Spleen (tissue), 11 donors: ENCODE measurements around the gene GPRC5C. TPM values are rescaled to one million over a fixed set of nuclear protein-coding genes. Genes with fewer than 3 reads are reported as not detected.

Experiments
- DNase-seq: peaks from one replicate; pipeline ENCODE4 v3.0.0-alpha.2; 2020
- H3K27ac ChIP-seq, 8 donors: fragments of 200-600 bp; sonication (generic) in 7 of 8; 1 replicate in 4 of 8; 2 replicates in 4 of 8; pipeline versions ENCODE4 v1.5.0 to v1.8.0; 2016 to 2021; ENCODE audit warnings: inconsistent platforms in 4 of 8, mild to moderate bottlenecking in 4 of 8, moderate library complexity in 1 of 8
- H3K27me3 ChIP-seq, 7 donors: fragments of 200-600 bp; sonication (generic) in 6 of 7; replicated peaks in 1 of 7; 1 replicate in 4 of 7; 2 replicates in 3 of 7; pipeline versions ENCODE4 v1.5.0 to v1.8.0; 2016 to 2021; ENCODE audit warnings: inconsistent platforms in 3 of 7, mild to moderate bottlenecking in 1 of 7
- H3K36me3 ChIP-seq, 6 donors: fragments of 200-600 bp; sonication (generic) in 5 of 6; 1 replicate in 4 of 6; 2 replicates in 2 of 6; pipeline versions ENCODE4 v1.5.0 to v1.8.0; 2016 to 2021; ENCODE audit warnings: inconsistent platforms in 2 of 6
- H3K4me1 ChIP-seq, 6 donors: fragments of 200-600 bp; sonication (generic) in 5 of 6; 1 replicate in 3 of 6; 2 replicates in 3 of 6; pipeline versions ENCODE4 v1.5.0 to v1.8.0; 2016 to 2021; ENCODE audit warnings: inconsistent platforms in 3 of 6
- H3K4me3 ChIP-seq, 8 donors: fragments of 200-600 bp; sonication (generic) in 7 of 8; 1 replicate in 4 of 8; 2 replicates in 4 of 8; pipeline versions ENCODE4 v1.5.0 to v1.8.0; 2016 to 2021; ENCODE audit warnings: inconsistent platforms in 4 of 8, mild to moderate bottlenecking in 4 of 8, moderate library complexity in 2 of 8
- H3K9me3 ChIP-seq, 8 donors: fragments of 200-600 bp; sonication (generic) in 7 of 8; 1 replicate in 4 of 8; 2 replicates in 4 of 8; pipeline versions ENCODE4 v1.5.0 to v1.8.0; 2016 to 2021; ENCODE audit warnings: inconsistent platforms in 4 of 8
- CTCF ChIP-seq, 11 experiments: fragments of 200-600 bp in 7 of 11; fragments of 450-650 bp in 4 of 11; sonication (generic) in 4 of 11; IDR thresholded peaks in 8 of 11; conservative IDR thresholded peaks in 3 of 11; 1 replicate in 7 of 11; 2 replicates in 4 of 11; pipeline versions ENCODE4 v1.4.0 to v1.8.0; 2016 to 2021; ENCODE audit warnings: antibody characterized with exemption in 11 of 11, inconsistent platforms in 4 of 11, mild to moderate bottlenecking in 1 of 11
- POLR2A ChIP-seq, 3 donors: fragments of 450-650 bp; IDR thresholded peaks; one replicate each; pipeline ENCODE4 v1.5.1; 2017; ENCODE audit warnings: antibody characterized with exemption in 3 of 3, mild to moderate bottlenecking in 1 of 3
- POLR2AphosphoS5 ChIP-seq, 3 donors: sonication (generic); formaldehyde crosslinking; IDR thresholded peaks; one replicate each; pipeline ENCODE4 v1.5.1; 2017; ENCODE audit warnings: antibody characterized with exemption in 3 of 3
- WGBS, 5 donors: extraction: QIAGEN DNeasy Blood & Tissue Kit in 3 of 5; methylation state at CpG; one replicate each; pipeline versions ENCODE4 v1.1.5 to v1.1.7; 2013 to 2018; 5-methylcytosine and 5-hydroxymethylcytosine counted together
- intact Hi-C: fragments of 100-400 bp; cut with DNase I; formaldehyde crosslinking; loops from one replicate; pipeline ENCODE4 v1.15.0; 2023; ENCODE audit warnings: low total_unique reads
- polyA plus RNA-seq, 3 donors: library from polyadenylated mRNA; stranded (reverse); fragments of 200-250 nt; gene quantifications; one replicate each; pipeline ENCODE4 v1.2.1, GENCODE V29; 2013
- total RNA-seq, 7 donors: library from RNA; depleted of rRNA in 3 of 7; stranded (reverse); fragments of >200 nt in 3 of 7; fragmentation: NEBNext Ultra II Directional in 4 of 7; extraction: Animal tissue kit (Norgen Biotek cat#: 25700) in 4 of 7; gene quantifications; one replicate each; pipeline versions ENCODE4 v1.1.0 to v1.2.1, GENCODE V29; 2016 to 2021
- donor health status: healthy with polysubstance abuse.
- donor health status: DM: no; HTN: no; CAD: no; lungs with moderate emphysema.
- donor health status: DM: no; HTN: no; CAD: no.
- donor health status: Bipolar disorder and iron deficiency.
- donor health status: healthy.
- donor health status: DM: no; HTN: no; CAD: no.
- donor health status: DM: yes; HTN: yes; CAD: no.

GPRC5C gene
- total and polyA plus RNA-seq, 10 donors: 11.0 to 70.0 (median 28.6) TPM

GRCh38 chr17:74450231-74450630, 18.3 kb downstream of the GPRC5C start:
- H3K9me3 ChIP-seq: no peaks in the 10 kb centered on the region
- 93 to 99% (median 96%) methylated on average over 3 of the region's 3 CpGs for WGBS, 5 donors
- H3K4me3 ChIP-seq: no peak overlapping the region
- DNase-seq: no peak
- intact Hi-C loops: loop anchor here (10.0 kb wide), 1 partner anchor 235 kb away; the partner anchor contains the start of gene TTYH2
- peak overlapping the region in 2 of 8 donors; percentile 7 to 35 for H3K27ac ChIP-seq
- H3K4me1 ChIP-seq: peaks cover 34 to 72% (median 57%) of the 10 kb centered on the region in 6 donors
- H3K27me3 ChIP-seq: peaks cover 0 to 25% (median 0%) of the 10 kb centered on the region in 7 donors
- H3K36me3 ChIP-seq: peaks cover 0 to 11% (median 0%) of the 10 kb centered on the region in 6 donors
- no peak for TF ChIP-seq CTCF (IDR thresholded peaks at IDR 0.05 in 8 of 11, conservative IDR thresholded peaks at IDR 0.05 in 3 of 11)
- no peak for TF ChIP-seq POLR2A (IDR thresholded peaks at IDR 0.05)
- TF ChIP-seq POLR2AphosphoS5 (IDR thresholded peaks at IDR 0.05): no peak

- H3K9me3 ChIP-seq: no peaks in the 10 kb centered on the region
- TF ChIP-seq POLR2AphosphoS5 (IDR thresholded peaks at IDR 0.05) (no peak), POLR2A (IDR thresholded peaks at IDR 0.05) (no peak), CTCF (IDR thresholded peaks at IDR 0.05 in 8 of 11, conservative IDR thresholded peaks at IDR 0.05 in 3 of 11) (no peak)
- H3K27ac ChIP-seq: peak overlapping the region in 1 of 8 donors; percentile 35
- peaks cover 0 to 25% (median 0%) of the 10 kb centered on the region in 7 donors for H3K27me3 ChIP-seq
- 88 to 93% (median 92%) methylated on average over 10 to 13 of the region's 13 CpGs for WGBS, 5 donors
- no peak overlapping the region for H3K4me3 ChIP-seq
- DNase-seq: no peak
- intact Hi-C loops: loop anchor here (10.0 kb wide), 1 partner anchor 236 kb away; the partner anchor contains the start of gene TTYH2
- peaks cover 0 to 11% (median 0%) of the 10 kb centered on the region in 6 donors for H3K36me3 ChIP-seq
- H3K4me1 ChIP-seq: peaks cover 30 to 72% (median 53%) of the 10 kb centered on the region in 6 donors
These were observed 19.1 kb downstream of the GPRC5C start for GRCh38 chr17:74450925-74451403.

GRCh38 chr17:74451557-74451956, 19.7 kb downstream of the GPRC5C start:
- H3K4me3 ChIP-seq: no peak overlapping the region
- WGBS, 5 donors: 70 to 93% (median 84%) methylated on average over 5 to 6 of the region's 6 CpGs
- H3K27me3 ChIP-seq: peaks cover 0 to 25% (median 0%) of the 10 kb centered on the region in 7 donors
- peaks cover 0 to 11% (median 0%) of the 10 kb centered on the region in 6 donors for H3K36me3 ChIP-seq
- DNase-seq: no peak
- peak overlapping the region in 5 of 8 donors; percentile 81 to 86 (median 84) for H3K27ac ChIP-seq
- no peaks in the 10 kb centered on the region for H3K9me3 ChIP-seq
- TF ChIP-seq POLR2AphosphoS5 (IDR thresholded peaks at IDR 0.05): no peak
- TF ChIP-seq POLR2A (IDR thresholded peaks at IDR 0.05): no peak
- peaks cover 25 to 67% (median 48%) of the 10 kb centered on the region in 6 donors for H3K4me1 ChIP-seq
- intact Hi-C loops: loop anchor here (10.0 kb wide), 1 partner anchor 237 kb away; the partner anchor contains the start of gene TTYH2

- WGBS, 5 donors: 48 to 63% (median 55%) methylated on average over 13 to 16 of the region's 16 CpGs
- H3K4me3 ChIP-seq: no peak overlapping the region
- H3K9me3 ChIP-seq: no peaks in the 10 kb centered on the region
- TF ChIP-seq POLR2A (IDR thresholded peaks at IDR 0.05): no peak
- peak; percentile 35 to 71 (median 49) for TF ChIP-seq POLR2AphosphoS5 (IDR thresholded peaks at IDR 0.05)
- DNase-seq: no peak
- peaks cover 0 to 25% (median 0%) of the 10 kb centered on the region in 7 donors for H3K27me3 ChIP-seq
- H3K27ac ChIP-seq: peak overlapping the region; percentile 38 to 86 (median 82)
- peaks cover 0 to 11% (median 0%) of the 10 kb centered on the region in 6 donors for H3K36me3 ChIP-seq
- intact Hi-C loops: loop anchor here (10.0 kb wide), 1 partner anchor 237 kb away; the partner anchor contains the start of gene TTYH2
- peaks cover 22 to 66% (median 43%) of the 10 kb centered on the region in 6 donors for H3K4me1 ChIP-seq
These were observed 20.3 kb downstream of the GPRC5C start for GRCh38 chr17:74452033-74452840.
